Right cardiac atrium (tissue), 5 donors: ENCODE measurements around the gene PHIP. TPM values are rescaled to one million over a fixed set of nuclear protein-coding genes. Genes with fewer than 3 reads are reported as not detected.

Experiments
- polyA plus RNA-seq: library from polyadenylated mRNA; stranded (reverse); fragments of 200-250 nt; gene quantifications from one replicate; pipeline ENCODE4 v1.2.3, GENCODE V29; 2013
- total RNA-seq, 4 donors: library from RNA; stranded (reverse); fragmentation: NEBNext Ultra II Directional; extraction: Animal tissue kit (Norgen Biotek cat#: 25700); gene quantifications; one replicate each; pipeline ENCODE4 v1.2.1, GENCODE V29; 2021
- donor health status: healthy with polysubstance abuse.
- donor health status: DM: no; HTN: yes; CAD: no.
- donor health status: DM: no; HTN: no; CAD: no.
- donor health status: DM: no; HTN: yes; CAD: no; lungs with severe emphysema.
- donor health status: DM: yes; HTN: yes; CAD: no.

The PHIP gene
- total and polyA plus RNA-seq, 5 donors = 6.8 to 19.6 (median 19.2) TPM

Other genes with a start within 250 kb of the PHIP start
- 1 to 10 TPM; 3.6 to 6.2 (median 5.1) TPM for gene IRAK1BP1, start 210.7 kb downstream of the PHIP start, total RNA-seq
- 3.0 TPM for gene IRAK1BP1, start 210.7 kb downstream of the PHIP start, polyA plus RNA-seq
- gene HMGN3, start 156.4 kb upstream of the PHIP start, total RNA-seq = 100 to 1,000 TPM; 131 to 198 (median 169) TPM
- gene HMGN3, start 156.4 kb upstream of the PHIP start, polyA plus RNA-seq = 246 TPM